Measurements from ENCODE around the gene PMM2.

PMM2 gene

GRCh38 chr16:8852534-8852933 is 54.9 kb downstream of the PMM2 start:
- no peak overlapping the region for H3K4me3 ChIP-seq (ENCODE audit: low read depth, low read length)
- no peak for TF ChIP-seq CTCF (conservative IDR thresholded peaks at IDR 0.05; ENCODE audit: low read depth, low read length)
- no peak for DNase-seq (ENCODE audit: low read depth)

GRCh38 chr16:8853150-8853549 is 55.5 kb downstream of the PMM2 start:
- DNase-seq (ENCODE audit: low read depth), result no peak
- no peak for TF ChIP-seq CTCF (conservative IDR thresholded peaks at IDR 0.05; ENCODE audit: low read depth, low read length)
- no peak overlapping the region for H3K4me3 ChIP-seq (ENCODE audit: low read depth, low read length)

GRCh38 chr16:8853611-8854010 is 56.0 kb downstream of the PMM2 start:
- H3K4me3 ChIP-seq (ENCODE audit: low read depth, low read length), result no peak overlapping the region
- peak; percentile 54 for DNase-seq (ENCODE audit: low read depth)

GRCh38 chr16:8854298-8854948 is 56.8 kb downstream of the PMM2 start:
- TF ChIP-seq CTCF (conservative IDR thresholded peaks at IDR 0.05; ENCODE audit: low read depth, low read length), result no peak
- no peak for DNase-seq (ENCODE audit: low read depth)
- H3K4me3 ChIP-seq (ENCODE audit: low read depth, low read length), result no peak overlapping the region

More at GRCh38 chr16:8853611-8854010, 56.0 kb downstream of the PMM2 start:
- TF ChIP-seq CTCF (conservative IDR thresholded peaks at IDR 0.05; ENCODE audit: low read depth, low read length), result no peak

- H3K4me3 ChIP-seq (ENCODE audit: low read depth, low read length), result no peak overlapping the region
- TF ChIP-seq CTCF (conservative IDR thresholded peaks at IDR 0.05; ENCODE audit: low read depth, low read length), result peak; percentile 36
- no peak for DNase-seq (ENCODE audit: low read depth)
Measured at GRCh38 chr16:8855051-8855786, 57.6 kb downstream of the PMM2 start.

GRCh38 chr16:8855972-8856371 is 58.3 kb downstream of the PMM2 start:
- no peak for DNase-seq (ENCODE audit: low read depth)
- no peak for TF ChIP-seq CTCF (conservative IDR thresholded peaks at IDR 0.05; ENCODE audit: low read depth, low read length)
- no peak overlapping the region for H3K4me3 ChIP-seq (ENCODE audit: low read depth, low read length)
